MCF 10A (cell line): ENCODE results near the gene SEC24D. TPM values are rescaled to one million over a fixed set of nuclear protein-coding genes. Genes with fewer than 3 reads are reported as not detected.
A peak's percentile ranks its signal among the peaks of the same experiment; 100 is the strongest.

Experiments
- BruUV-seq: library from RNA; stranded (reverse); fragments of 400-500 nt; replicated peaks from 2 replicates; lab custom pipeline; 2021; lab: Mats Ljungman, UMichigan
- CTCF ChIA-PET: fragments of 300-600 bp; sonication (Branson Sonifier 250); formaldehyde crosslinking; extraction: SDS; loops from one replicate; lab custom pipeline; 2021; ENCODE audit warnings: antibody characterized with exemption, inconsistent platforms; lab: Yijun Ruan, JAX
- POLR2A ChIA-PET: fragments of 300-600, 350-650 bp; sonication (Branson Sonifier 250); formaldehyde crosslinking; extraction: SDS; loops from one replicate; lab custom pipeline; 2020; ENCODE audit warnings: antibody characterized with exemption, inconsistent platforms; lab: Yijun Ruan, JAX
- DNase-seq: peaks from one replicate; pipeline ENCODE4 v3.0.0-alpha.2; 2018; ENCODE audit not compliant: unreplicated experiment
- H3K27ac Mint-ChIP-seq: one replicate; pipeline ENCODE4 v1.8.0; 2022; ENCODE audit warnings: mild to moderate bottlenecking, low read depth, mixed read lengths; ENCODE audit not compliant: unreplicated experiment
- H3K27me3 Mint-ChIP-seq: one replicate; pipeline ENCODE4 v1.8.0; 2022; ENCODE audit warnings: mixed read lengths; ENCODE audit not compliant: insufficient read depth, unreplicated experiment
- H3K36me3 Mint-ChIP-seq: one replicate; pipeline ENCODE4 v1.8.0; 2022; ENCODE audit warnings: mild to moderate bottlenecking, moderate library complexity, mixed read lengths; ENCODE audit not compliant: insufficient read depth, unreplicated experiment
- H3K4me1 Mint-ChIP-seq: one replicate; pipeline ENCODE4 v1.8.0; 2022; ENCODE audit warnings: mixed read lengths; ENCODE audit not compliant: insufficient read depth, unreplicated experiment
- H3K4me3 Mint-ChIP-seq: one replicate; pipeline ENCODE4 v1.8.0; 2022; ENCODE audit warnings: mild to moderate bottlenecking, moderate library complexity, mixed read lengths; ENCODE audit not compliant: unreplicated experiment
- H3K9me3 Mint-ChIP-seq: one replicate; pipeline ENCODE4 v1.8.0; 2022; ENCODE audit warnings: mixed read lengths; ENCODE audit not compliant: unreplicated experiment
- intact Hi-C: fragments of 100-400 bp; cut with micrococcal nuclease; formaldehyde crosslinking; loops from 2 replicates; pipeline ENCODE4 v1.14.1; 2022
- total RNA-seq: library from RNA; stranded (reverse); gene quantifications from 2 replicates; pipeline ENCODE4 v1.2.3, GENCODE V29; 2022
- TF ChIP-seq, protein P1 (sequence below): fragments of 200-600 bp; IDR thresholded peaks from one replicate; pipeline ENCODE4 v1.8.0; 2022; ENCODE audit warnings: antibody characterized with exemption, mild to moderate bottlenecking; ENCODE audit not compliant: unreplicated experiment

Gene SEC24D
- total RNA-seq, 1 experiment from 2014 or later, result 117 TPM

DNA sequence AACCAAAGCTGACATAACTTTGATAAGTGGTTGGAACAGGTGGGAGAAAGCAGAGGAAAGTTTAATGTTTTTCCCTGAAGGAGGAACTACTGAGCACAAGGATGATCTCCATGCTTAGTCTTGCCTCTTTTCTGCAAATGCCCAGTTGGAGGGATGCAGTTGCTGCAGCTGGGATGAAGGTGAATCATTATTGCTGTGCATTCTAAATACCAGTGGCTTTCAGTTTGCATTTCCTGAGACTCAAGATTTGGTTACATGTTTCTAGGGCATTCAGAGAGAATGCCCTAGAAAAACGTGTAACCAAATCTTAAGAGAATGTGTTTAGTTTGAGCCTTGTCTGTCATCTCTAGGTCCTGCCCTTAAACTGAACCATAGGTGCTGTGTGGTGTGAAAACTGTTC lies 108.6 kb downstream of the SEC24D start:
- BruUV-seq, result no TSS peak
- intact Hi-C loops, result no loop called here
- TF ChIP-seq, protein P1, sequence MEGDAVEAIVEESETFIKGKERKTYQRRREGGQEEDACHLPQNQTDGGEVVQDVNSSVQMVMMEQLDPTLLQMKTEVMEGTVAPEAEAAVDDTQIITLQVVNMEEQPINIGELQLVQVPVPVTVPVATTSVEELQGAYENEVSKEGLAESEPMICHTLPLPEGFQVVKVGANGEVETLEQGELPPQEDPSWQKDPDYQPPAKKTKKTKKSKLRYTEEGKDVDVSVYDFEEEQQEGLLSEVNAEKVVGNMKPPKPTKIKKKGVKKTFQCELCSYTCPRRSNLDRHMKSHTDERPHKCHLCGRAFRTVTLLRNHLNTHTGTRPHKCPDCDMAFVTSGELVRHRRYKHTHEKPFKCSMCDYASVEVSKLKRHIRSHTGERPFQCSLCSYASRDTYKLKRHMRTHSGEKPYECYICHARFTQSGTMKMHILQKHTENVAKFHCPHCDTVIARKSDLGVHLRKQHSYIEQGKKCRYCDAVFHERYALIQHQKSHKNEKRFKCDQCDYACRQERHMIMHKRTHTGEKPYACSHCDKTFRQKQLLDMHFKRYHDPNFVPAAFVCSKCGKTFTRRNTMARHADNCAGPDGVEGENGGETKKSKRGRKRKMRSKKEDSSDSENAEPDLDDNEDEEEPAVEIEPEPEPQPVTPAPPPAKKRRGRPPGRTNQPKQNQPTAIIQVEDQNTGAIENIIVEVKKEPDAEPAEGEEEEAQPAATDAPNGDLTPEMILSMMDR, result no peak
- Mint-ChIP-seq H3K4me1 (peaks cover 1% of the 10 kb centered on the region), H3K27ac (no peak overlapping the region), H3K27me3 (no peaks in the 10 kb centered on the region), H3K9me3 (no peaks in the 10 kb centered on the region), H3K4me3 (no peak overlapping the region), H3K36me3 (peaks cover 71% of the 10 kb centered on the region)
- CTCF ChIA-PET, result interaction anchor here (1.0 to 1.1 kb wide), 2 partner anchors 19 to 165 kb away, joined by 3 to 4 read pairs; no protein-coding TSS in a partner anchor
- POLR2A ChIA-PET, result no interaction called here
- no peak for DNase-seq

DNA sequence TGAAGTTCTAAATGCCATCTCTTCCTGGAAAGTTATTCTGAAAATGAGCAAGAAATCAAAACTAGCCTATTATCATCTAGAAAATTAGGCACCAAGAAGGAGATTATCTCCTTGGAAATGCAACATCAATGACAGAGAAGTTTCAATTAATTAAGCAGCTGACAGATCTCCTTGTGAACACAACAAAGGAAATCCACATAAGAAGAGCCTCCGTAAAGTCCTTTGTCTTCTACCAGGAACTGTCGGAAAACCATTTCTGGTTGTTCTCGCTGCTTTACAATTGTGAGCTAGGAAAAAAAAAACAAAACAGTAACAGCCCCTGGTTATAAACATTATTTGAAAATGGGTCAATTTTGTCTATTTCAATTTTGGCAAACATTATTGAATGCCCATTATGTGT lies 112.6 kb downstream of the SEC24D start:
- TF ChIP-seq, protein P1, result no peak
- Mint-ChIP-seq H3K27ac (no peak overlapping the region), H3K4me3 (no peak overlapping the region), H3K36me3 (peaks cover 62% of the 10 kb centered on the region), H3K27me3 (no peaks in the 10 kb centered on the region), H3K4me1 (peaks cover 17% of the 10 kb centered on the region), H3K9me3 (no peaks in the 10 kb centered on the region)
- DNase-seq, result no peak
- intact Hi-C loops, result no loop called here
- BruUV-seq, result no TSS peak
- POLR2A ChIA-PET, result interaction anchor here (0.6 kb wide), 1 partner anchor 390 kb away, joined by 5 read pairs; no protein-coding TSS in a partner anchor
- CTCF ChIA-PET, result interaction anchor here (1.4 kb wide), 1 partner anchor 9 kb away, joined by 4 read pairs; no protein-coding TSS in a partner anchor

GRCh38 chr4:118721752-118722151 lies 114.2 kb downstream of the SEC24D start:
- no TSS peak for BruUV-seq
- ChIA-PET CTCF (no interaction called here), POLR2A (no interaction called here)
- no peak overlapping the region for H3K27ac Mint-ChIP-seq
- no peak for DNase-seq
- peaks cover 52% of the 10 kb centered on the region for H3K36me3 Mint-ChIP-seq
- no peaks in the 10 kb centered on the region for H3K9me3 Mint-ChIP-seq
- TF ChIP-seq, protein P1, result no peak
- peaks cover 19% of the 10 kb centered on the region for H3K4me1 Mint-ChIP-seq
- intact Hi-C loops, result no loop called here
- no peaks in the 10 kb centered on the region for H3K27me3 Mint-ChIP-seq
- H3K4me3 Mint-ChIP-seq, result no peak overlapping the region

DNA sequence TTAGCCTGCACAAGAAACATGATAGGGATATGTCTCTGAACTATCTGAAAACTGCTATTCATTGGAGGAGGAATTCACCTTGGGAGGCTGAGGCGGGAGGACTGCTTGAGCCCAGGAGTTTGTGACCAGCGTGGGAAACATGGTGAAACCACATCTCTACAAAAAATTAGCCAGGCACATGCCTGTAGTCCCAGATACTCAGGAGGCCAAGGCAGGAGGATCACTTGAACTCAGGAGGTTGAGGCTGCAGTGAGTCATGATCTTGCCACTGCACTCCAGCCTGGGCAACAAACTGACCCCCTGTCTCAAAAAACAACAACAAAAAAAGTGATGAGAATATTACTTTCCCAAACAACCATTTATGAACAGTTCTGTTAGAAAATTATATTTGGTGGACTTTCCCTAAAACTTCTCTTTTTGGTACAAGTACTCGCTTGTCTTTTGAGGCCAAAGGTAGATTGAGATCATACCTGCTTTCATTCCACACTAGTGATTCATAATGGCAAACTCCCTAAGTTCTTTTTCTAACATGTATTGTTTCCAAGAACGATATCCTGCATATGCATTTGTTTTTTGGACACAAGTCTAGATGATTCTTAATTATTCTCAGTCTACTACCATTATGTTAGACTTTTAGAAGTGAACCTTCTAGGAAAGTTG lies 117.3 kb downstream of the SEC24D start:
- POLR2A ChIA-PET, result interaction anchor here (1.1 kb wide), 1 partner anchor 33 kb away, joined by 6 read pairs; the partner anchor contains the start of gene METTL14
- peak overlapping the region; percentile 35 for H3K27ac Mint-ChIP-seq

More for the DNA sequence above, 117.3 kb downstream of the SEC24D start:
- DNase-seq, result peak; percentile 15
- Mint-ChIP-seq H3K27me3 (no peaks in the 10 kb centered on the region), H3K4me1 (peaks cover 19% of the 10 kb centered on the region), H3K9me3 (no peaks in the 10 kb centered on the region), H3K4me3 (no peak overlapping the region), H3K36me3 (peaks cover 53% of the 10 kb centered on the region)
- no TSS peak for BruUV-seq
- TF ChIP-seq, protein P1, result no peak
- CTCF ChIA-PET, result no interaction called here
- intact Hi-C loops, result no loop called here
